CD4-positive, alpha-beta T cell treated with Interleukin-4 for 1 hour (primary cell): ENCODE data around the gene CPNE1.
A peak's percentile ranks its signal among the peaks of the same experiment; 100 is the strongest.

Source experiments
- DNase-seq, 2 donors: peaks; one replicate each; pipeline ENCODE4 v3.0.0-alpha.2; 2020 to 2022

CPNE1 gene

DNA sequence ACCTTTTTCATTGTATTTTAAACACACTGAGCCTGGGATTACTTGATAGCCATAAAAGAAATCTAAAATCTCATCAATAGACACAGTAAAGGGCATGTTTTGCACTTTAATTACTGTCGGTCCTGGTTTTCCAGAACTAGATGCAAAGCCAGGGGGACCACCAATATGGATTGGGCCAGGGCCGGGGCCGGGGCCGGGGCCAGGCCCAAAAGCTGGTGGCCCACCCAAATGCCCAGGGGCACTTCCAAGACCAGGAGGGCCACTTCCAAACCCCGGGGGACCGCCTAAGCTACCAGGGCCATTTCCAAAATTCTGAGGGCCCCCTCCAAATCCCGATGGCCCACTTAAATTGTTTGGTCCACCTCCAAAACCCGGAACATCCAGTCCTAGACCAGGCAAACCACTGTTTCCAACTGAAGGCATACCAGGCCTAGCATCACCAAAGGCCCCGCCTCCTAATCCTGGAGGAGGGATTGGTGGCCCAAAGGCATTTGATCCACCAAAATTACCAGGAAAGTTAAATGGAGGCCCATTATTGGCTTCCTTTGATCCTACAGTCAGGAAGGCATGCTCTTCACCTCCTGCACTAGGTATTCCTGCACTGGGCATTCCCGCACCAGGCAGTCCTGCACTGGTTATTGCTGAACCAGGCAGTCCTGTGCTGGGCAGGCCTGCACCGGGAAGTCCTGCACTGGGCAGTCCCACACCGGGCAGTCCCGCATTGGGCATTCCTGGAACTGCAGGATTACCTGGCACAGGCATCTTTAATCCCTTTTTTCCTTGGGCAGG lies 11.9 kb downstream of the CPNE1 start:
- DNase-seq: no peak

DNA sequence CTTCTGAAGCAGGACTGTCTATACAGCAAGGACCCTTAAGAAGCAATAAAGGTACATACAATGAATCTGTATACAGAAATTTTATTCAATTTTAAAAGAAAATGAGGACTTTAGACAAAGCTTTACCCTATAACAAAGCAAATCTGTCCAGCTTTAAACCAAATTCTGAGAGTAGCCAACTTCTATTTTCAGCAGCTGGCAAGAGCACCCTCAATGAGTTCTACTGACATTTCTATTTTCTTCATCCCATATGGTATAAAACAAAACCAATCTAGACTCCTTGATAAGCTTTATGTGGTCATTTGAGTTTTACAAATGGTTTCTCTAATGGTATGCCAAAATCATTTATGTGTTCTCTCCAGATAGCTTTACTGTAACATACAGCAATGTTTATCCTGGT lies 12.7 kb downstream of the CPNE1 start:
- no peak for DNase-seq

DNA sequence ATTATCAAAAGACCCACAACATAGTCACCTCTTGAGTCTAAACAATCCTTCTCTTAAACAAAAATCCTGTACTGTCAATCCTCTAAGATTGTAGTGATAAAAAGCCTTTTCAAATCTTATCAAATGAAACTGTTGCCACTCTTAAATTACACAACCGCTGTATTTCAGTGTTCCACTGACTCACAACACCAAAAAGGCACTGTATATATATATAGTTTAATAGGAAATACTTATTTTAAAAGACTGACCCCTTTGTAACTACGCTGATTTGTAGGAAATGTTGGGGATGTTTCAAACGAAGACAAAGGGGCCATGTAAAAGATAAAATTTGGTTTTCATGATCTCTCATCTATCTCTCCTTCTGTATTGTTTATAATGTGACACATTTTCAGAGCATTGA lies 14.1 kb downstream of the CPNE1 start:
- DNase-seq: no peak

- DNase-seq: no peak
Observed at GRCh38 chr20:35648836-35649235, 15.9 kb downstream of the CPNE1 start.

GRCh38 chr20:35644806-35645205 lies 19.9 kb downstream of the CPNE1 start:
- DNase-seq: no peak

- no peak for DNase-seq
Observed at GRCh38 chr20:35643045-35643444, 21.7 kb downstream of the CPNE1 start.

DNA sequence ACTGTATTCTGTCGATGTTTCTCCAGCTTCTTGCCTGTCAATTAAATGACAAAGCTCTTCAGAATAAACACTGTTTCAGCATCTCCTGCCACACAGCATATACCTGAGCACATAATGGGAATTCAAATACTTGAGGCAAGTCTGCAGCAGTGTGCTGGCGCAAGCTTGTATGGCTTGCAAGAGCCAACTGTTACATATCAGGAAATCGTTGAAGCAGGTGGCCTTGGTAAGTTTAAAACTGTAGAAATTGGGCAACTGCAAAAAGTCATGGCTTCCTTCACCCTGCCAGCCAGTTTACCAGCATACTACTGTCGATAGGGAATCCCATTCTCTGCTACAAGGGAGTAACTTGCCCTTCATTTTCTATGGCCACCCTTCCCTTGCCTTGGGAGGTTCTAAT lies 23.0 kb downstream of the CPNE1 start:
- DNase-seq: no peak

GRCh38 chr20:35640724-35641123 lies 24.0 kb downstream of the CPNE1 start:
- no peak for DNase-seq

DNA sequence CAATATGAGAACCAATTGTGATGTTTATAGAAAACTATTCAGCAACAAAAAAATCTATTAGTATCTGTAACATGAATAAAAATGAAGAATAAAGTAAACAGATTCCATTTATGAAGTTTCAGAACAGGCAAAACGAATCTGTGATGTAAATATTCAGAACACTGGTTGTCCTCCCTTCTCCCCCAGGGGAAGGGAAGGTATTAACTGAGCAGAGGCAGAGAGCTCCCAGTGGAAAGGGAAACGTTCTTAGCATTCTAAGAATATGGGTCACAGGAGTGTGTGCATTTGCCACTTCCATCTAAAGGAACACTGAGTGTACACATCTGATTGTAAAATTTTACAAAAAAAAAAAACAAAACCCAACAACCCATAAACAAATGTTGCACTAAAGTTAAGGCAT lies 25.9 kb downstream of the CPNE1 start:
- DNase-seq: no peak

DNA sequence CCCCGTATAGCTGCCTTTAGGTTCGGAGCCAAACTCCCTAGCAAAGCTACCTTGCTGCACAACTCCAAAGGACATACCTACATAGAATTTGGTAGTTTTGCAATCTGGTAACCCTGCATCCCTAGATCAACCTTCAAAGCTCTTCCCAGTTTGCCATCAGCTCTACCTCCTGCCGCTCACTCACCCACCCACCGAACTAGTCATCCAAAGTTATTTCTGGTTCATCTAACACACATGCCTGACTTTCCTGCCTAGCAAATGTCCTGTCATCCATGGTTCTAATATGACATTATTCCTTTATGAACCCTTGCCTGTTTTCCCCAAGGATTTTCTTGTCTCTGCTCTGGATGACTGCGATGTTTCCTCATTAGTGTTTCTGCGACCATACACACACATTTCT lies 27.4 kb downstream of the CPNE1 start:
- DNase-seq: no peak

- no peak for DNase-seq
Observed at GRCh38 chr20:35636095-35636494, 28.6 kb downstream of the CPNE1 start.

DNA sequence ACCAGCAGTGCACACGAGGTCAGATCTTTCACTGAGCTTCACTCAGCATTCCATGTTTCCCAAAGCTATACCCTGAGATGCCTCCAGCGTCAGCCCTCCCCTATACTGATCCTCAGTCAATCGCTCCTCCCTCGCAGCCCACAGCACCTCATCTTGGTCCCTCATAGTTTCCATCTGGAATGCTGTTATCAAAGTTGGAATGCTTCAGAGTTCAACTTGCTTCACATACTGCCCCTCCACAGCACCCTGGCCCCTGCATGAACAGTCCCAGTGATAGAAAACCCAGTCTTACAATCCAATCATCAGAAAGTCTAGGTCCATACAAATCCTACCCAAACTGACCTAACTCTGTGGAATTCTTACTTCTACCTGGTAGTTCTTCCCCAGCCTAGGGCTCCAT lies 29.0 kb downstream of the CPNE1 start:
- DNase-seq: no peak

DNA sequence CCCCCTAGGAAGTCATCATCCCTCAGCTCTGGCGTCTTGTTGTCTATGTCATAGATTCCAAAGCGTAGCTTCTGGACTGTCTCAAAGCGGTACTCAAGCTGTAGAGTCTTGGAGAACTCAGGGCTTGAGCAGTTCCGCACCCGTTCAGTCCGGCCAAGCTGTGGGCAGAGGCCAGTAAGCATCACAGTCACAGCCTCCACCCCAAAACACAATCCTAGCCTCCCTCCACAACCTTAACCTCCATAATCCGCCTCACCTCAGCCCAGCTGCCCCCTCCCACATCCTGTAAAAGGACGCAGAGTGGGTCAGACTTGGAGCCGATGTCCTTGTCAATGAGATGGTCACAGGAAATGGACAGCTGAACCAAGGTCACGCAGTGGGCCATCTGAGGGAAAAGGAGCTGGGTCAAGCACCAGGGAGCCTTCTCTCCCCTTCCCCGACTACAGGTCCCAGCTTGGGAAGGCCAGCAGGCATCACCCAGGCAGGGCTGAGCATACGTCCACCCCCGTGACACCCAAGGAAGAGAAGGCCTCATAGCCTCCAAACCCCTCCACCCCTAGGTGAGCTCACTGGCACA lies 32.1 kb downstream of the CPNE1 start:
- no peak for DNase-seq

- no peak for DNase-seq
Observed at GRCh38 chr20:35630636-35631035, 34.1 kb downstream of the CPNE1 start.

- no peak for DNase-seq
Observed at GRCh38 chr20:35629427-35630145, 35.1 kb downstream of the CPNE1 start.

GRCh38 chr20:35627121-35627520 lies 37.6 kb downstream of the CPNE1 start:
- no peak for DNase-seq

DNA sequence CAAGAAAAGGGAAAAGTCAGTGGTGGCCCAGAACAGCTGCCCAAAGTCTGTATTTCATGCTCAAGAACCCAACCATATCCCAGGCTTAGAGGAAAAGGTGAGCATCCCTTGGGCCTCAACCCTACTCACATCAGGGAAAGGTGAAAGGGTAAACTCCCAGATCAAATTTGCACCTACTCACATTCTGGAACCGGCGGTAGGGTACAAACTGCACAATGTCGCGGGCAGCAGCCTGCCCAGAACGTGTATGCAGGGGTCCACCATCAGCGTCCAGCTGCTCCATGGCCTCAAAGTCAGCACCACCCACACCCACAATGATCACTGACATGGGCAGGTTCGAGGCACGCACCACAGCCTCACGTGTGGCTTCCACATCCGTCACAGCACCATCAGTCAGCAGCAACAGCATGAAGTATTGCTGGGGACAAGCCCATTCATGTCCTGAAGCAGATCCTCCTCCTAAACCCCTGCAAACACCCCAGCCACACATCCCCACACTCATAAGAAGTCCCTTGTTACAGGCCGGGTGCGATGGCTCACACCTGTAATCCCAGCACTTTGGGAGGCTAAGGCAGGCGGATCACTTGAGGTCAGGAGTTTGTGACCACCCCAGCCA lies 38.2 kb downstream of the CPNE1 start:
- DNase-seq: no peak

DNA sequence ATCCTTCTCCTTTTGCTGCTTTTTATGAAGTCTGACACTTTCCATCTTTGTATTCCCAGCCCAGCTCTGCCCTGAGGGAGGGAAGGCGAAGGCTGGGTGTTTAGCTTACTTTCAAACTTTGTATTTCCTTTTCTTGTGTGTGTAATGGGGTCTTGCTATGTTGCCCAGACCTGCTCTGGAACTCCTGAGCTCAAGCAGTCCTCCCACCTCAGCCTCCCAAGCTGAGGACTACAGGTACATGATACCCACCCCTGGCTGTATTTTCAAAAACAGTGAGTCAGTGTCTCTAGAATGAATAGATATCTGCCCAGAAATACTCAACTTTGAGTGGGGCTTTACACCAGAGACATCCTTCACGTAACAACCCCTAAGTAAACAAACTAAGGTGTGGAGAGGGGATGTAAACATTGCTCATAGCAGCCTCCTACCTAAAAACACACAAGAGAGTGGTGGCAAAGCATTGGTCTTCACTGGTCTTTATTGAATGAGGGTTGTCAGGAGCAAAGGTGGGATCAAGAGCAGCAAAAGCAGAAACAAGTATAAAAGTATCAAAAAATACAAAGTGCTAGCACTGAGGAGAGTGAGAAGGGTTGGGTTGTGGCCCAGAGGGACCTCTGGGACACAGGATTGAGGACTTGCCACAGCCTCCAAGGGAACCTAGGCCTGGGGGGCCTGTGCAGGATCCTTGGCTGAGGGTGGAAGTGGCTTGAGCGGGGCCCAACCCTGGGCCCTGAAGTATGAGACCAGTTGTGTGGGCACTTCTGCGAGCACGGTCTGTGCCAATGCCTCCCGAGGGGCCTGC lies 38.9 kb downstream of the CPNE1 start:
- DNase-seq: no peak

GRCh38 chr20:35621560-35621946 lies 43.1 kb downstream of the CPNE1 start:
- DNase-seq: no peak

GRCh38 chr20:35620818-35621559 lies 43.7 kb downstream of the CPNE1 start:
- no peak for DNase-seq

DNA sequence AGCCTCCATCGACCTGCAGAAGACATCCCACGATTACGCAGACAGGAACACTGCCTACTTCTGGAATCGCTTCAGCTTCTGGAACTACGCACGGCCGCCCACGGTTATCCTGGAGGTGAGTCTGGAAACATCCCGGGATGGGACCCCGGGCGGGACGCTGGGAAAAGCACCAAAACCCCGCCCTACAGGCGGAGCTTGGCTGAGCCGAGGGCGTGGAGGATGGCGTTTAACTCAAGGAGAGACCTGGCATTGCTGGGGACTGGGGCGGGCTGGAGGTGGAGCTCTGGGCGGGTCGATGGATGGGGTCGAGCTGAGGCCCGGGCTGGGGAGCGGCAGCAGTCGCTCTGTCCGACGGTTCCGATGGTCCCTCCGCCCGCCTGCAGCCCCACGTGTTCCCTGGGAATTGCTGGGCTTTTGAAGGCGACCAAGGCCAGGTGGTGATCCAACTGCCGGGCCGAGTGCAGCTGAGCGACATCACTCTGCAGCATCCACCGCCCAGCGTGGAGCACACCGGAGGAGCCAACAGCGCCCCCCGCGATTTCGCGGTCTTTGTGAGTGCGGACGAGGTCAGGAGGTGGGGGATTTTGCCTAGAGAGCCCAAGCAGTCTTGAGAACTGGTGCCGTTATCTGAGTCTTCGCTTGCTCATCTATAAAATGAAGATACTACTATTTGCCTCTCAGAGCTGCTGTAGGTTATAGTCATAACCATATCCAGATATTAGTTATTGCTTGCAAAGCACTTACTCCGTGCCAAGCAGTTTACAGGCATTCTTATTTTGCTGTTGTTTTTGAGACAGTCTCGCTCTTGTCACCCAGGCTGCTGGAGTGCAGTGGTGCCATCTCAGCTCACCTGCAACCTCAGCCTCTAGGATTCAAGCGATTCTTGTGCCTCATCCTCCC lies 45.3 kb downstream of the CPNE1 start:
- DNase-seq: peak; percentile 74 to 78
